GM19193 (cell line): Measurements from ENCODE around the gene VIPR2.

Experiments used
- POLR2A ChIP-seq: IDR thresholded peaks from 4 replicates; pipeline ENCODE4 v1.6.1; 2011; ENCODE audit not compliant: insufficient read depth, insufficient read length; ENCODE audit errors: extremely low read depth

Gene VIPR2

DNA sequence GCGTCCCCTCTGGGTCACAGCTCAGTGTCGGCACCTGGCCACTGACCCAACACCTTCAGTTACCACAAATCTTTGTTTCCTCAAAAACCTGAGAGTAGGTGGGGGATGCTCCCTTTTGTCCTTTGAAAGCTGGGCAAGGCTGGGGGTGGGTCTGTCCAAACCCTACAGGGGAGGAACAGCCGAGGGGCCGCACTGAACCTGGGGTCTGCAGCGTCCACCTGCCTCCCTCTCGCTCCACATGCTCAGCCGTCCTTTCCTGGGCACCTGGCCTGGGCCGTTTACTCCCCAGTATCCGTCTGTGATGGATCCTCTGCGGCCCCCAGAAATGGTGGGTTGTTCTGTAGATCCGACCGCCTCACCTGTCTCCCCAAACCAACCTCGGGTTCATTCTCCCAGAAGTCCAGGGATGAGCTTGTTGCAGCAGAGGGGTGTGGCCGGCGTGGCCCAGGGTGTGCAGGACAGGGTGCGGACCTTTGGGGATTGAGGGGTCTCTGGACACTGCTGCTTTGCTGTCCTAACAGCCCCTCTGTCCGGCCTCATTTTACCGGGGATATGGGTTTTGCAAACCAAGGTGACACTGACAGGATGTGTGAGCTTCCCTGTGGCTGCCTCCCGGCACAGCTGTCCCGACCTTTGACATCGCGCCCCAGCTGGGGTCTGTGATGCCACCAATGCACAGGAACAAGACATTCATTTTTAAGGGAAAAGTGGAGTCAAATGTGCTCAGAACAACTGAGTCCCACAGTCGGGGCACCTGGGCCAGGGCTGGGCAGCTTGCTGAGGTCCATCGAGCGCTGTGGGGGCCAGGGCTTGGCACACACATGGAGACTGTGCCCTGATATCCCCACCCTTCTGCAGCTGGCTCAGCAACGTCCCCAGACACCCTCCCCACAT, 115.9 kb downstream of the VIPR2 start:
- no peak for TF ChIP-seq POLR2A

DNA sequence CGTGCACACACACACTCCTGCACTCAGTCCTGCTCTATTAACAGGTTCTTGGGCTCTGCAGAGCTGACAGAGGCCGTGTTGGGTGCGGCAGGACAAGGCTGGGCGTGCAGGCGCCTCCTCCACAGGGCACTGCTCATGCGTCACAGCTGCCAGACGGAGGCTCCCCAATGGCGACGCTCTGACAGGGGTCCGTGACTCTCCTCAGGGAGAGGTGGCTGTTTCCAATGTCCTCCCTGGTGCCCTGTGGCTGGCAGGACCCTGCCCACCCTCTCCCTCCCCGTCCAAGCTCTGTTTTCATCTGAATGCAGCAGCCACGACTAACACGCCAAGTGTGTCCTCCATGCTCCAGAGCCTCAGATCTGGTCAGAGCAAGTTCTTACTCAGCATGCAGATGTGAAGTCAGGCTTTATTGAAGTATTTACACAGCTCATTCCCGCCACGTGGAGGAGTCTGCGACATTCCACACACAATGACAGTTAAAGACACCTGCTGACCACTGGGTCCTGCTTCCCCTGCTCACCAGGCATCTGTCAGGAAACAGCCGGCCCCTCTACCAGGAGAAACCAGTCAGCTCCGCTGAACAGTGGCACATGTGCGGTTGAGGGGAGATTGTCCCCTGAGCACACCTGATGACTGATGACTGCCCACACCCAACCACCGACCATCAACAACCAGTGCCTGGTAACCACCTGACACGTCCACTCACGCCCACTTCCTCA, 116.7 kb downstream of the VIPR2 start:
- no peak for TF ChIP-seq POLR2A

DNA sequence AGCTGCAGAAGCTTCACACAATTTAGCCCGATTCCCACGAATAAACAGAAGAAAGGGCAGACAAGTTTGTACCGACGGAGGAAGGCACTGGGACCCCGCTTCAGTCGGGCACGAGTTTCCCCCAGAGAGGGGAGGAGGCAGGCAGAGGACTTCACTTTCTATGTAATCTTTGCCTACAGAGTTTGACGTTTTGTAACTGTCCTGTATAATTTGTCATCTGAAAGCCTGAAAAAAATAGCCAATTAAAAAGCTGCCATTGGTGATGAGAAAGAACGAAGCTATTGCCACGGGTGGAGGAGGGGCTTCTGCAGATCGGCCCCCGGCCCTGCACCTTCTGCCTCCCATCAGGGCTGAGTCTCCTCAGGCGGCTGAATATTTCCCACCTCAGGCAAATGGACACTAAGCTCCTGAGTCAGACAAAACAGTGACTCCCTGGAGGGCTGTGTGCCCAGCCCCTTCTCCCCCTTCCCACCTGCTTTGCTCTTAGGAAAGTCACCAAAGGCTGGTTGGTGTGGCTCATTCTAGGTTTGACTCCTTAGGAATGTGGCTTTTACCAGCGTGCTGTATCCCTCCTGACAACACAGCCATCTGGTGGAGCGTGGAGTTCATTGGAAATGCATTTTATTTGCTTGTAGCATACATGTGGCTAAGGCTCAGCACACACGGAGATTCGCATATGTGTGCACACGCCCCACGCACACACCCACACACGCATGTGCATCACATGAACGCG, 117.4 kb downstream of the VIPR2 start:
- TF ChIP-seq POLR2A: no peak

GRCh38 chr7:159026271-159027055, 118.2 kb downstream of the VIPR2 start:
- TF ChIP-seq POLR2A: no peak

DNA sequence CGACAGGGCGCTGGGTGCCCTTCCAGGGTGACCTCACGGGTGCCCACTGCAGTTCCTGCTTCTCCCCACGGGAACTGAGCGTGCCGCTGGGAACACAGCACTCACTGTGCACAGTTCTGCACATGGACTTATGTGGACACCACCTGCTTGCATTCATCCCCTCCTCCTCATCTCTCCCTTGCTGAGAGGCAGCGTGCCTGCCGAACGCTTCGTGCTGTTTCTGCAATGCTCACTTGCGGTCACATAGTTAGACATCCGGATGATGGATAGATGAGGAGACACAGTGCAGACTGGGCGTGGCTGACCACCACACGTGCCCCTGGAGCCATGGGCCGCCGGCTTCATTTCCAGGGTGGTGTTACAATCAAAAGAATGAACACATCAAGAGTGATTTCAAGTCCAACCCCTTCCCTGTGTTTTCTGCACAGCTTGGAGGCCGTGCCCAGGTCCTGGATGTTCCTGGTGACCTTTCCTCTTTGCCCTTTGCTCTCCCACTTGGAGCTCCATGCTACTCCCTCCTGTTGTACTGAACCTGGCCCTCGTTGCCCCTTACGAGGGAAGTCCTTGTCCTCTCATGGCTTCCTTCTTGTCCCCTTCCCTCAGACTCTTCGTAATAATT, 119.4 kb downstream of the VIPR2 start:
- TF ChIP-seq POLR2A: no peak

DNA sequence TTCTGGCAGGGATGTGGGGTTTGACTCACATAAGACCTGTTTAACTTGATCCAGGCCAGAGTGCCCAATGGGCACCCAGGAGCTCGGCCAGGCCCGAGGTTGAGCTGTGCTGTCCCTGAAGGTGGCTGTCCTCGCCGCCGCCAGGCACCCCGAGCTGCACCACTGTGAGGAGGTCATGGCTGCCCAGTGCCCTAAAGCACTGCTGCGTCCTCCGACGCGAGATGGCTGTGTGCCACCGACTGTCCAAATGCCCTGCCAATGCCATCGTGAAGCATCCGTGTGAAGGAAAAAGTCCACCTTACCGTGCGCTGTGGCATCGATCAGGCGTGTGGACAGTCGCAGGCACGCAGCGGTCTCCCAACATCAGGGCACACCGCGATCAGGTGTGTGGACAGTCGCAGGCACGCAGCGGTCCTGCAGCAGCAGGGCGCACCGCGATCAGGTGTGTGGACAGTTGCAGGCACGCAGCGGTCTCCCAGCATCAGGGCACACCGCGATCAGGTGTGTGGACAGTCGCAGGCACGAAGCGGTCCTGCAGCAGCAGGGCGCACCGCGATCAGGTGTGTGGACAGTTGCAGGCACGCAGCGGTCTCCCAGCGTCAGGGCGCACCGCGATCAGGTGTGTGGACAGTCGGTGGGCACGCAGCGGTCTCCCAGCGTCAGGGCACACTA, 120.3 kb downstream of the VIPR2 start:
- no peak for TF ChIP-seq POLR2A

GRCh38 chr7:159023746-159024145, 120.9 kb downstream of the VIPR2 start:
- no peak for TF ChIP-seq POLR2A

- no peak for TF ChIP-seq POLR2A
Observed at GRCh38 chr7:159023206-159023605, 121.5 kb downstream of the VIPR2 start.

DNA sequence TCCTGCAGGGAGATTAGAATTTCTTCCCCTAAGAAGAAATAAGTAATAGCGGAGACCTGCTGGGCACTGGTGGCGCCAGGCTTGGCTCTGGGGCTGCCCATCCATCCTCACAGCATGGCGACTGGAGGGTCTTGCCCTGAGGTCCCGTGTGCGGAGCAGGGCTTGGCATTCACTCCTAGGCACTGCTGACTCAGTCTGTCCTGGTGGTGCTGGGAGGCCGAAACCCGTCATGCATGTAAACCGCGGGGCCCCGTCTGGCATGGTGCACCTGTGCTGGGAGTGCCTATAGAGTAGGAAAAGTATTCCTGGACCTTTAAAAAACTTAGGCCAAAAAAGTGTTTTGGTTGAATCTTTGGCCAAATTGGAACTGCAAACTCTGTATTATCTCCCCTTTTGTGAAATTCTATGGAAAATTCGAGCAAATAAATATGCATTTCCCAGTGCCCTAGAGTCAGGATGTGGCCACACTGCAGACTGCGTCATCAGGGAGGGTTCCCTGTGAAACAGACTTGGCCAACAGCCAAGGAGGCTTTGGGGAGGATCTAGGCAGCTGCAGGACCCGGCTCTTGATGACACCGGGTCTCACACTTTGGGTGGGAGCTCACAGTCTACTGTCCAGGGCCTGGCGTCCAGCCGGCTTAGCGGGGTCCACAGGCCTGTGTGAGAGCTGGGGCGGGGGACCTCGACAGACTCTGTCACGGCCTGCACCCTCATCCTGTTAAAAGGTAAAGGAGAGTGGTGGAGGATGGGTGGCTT, 122.3 kb downstream of the VIPR2 start:
- TF ChIP-seq POLR2A: no peak

DNA sequence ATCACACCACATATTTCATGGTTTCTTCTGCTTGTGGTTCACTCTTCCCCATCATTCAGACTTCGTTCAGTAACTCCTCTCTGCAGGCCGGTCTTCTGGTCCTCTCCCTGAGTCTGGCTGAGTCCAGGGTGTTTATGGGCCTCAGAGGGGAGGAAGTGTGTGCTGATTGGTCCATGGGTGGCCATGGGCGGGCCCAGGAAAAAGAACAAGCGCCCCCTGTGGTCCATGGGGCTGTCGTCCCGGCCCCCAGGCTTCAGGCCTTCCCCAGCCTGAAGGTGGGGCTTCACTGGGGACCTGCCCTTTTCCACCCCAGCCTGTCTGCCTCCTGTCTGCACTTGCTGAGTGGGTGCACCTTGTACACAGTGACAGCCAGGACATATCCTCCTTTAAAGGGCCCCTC, 123.7 kb downstream of the VIPR2 start:
- no peak for TF ChIP-seq POLR2A

- TF ChIP-seq POLR2A: no peak
Observed at GRCh38 chr7:159019111-159019510, 125.6 kb downstream of the VIPR2 start.

- TF ChIP-seq POLR2A: no peak
Observed at GRCh38 chr7:159017741-159018140, 126.9 kb downstream of the VIPR2 start.

DNA sequence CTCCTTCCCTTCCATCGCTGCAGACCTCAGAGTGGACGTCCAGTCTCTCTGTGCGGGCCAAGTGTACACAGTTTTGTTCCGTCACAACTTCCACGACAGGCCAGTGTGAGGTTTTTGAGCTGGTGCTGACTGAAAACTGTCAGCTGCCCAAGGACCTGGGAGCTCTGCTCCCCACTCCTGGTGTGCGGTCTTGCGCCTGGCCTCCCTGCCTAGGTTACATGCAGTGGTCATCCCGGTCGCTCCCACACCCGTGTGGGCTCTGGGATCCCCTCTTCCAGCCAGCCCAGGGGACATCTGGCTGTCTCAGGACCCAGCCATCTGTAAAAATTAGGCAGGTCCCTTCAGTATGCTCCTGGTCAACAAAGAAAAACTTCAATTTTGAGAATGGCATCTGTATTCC, 127.5 kb downstream of the VIPR2 start:
- TF ChIP-seq POLR2A: no peak
